ENCODE data around the gene SMYD3.

- TF ChIP-seq EZH2phosphoT487 (IDR thresholded peaks at IDR 0.05; ENCODE audit: borderline replicate concordance, low read length) (no peak), CTCF (IDR thresholded peaks at IDR 0.05; ENCODE audit: low read depth, low read length, poor library complexity, severe bottlenecking) (no peak)
Measured at GRCh38 chr1:245772325-245772724, 734.8 kb downstream of the SMYD3 start.

Measured in DOHH2 (cell line).